NCI-H748 (cell line): ENCODE data around the gene LHPP.

Source experiments
- DNase-seq: peaks from one replicate; lab custom pipeline; 2025; ENCODE audit not compliant: unreplicated experiment; lab: John Stamatoyannopoulos, UW

Gene LHPP

GRCh38 chr10:124552691-124553276, 91.2 kb downstream of the LHPP start:
- DNase-seq, result peak; percentile 21

DNA sequence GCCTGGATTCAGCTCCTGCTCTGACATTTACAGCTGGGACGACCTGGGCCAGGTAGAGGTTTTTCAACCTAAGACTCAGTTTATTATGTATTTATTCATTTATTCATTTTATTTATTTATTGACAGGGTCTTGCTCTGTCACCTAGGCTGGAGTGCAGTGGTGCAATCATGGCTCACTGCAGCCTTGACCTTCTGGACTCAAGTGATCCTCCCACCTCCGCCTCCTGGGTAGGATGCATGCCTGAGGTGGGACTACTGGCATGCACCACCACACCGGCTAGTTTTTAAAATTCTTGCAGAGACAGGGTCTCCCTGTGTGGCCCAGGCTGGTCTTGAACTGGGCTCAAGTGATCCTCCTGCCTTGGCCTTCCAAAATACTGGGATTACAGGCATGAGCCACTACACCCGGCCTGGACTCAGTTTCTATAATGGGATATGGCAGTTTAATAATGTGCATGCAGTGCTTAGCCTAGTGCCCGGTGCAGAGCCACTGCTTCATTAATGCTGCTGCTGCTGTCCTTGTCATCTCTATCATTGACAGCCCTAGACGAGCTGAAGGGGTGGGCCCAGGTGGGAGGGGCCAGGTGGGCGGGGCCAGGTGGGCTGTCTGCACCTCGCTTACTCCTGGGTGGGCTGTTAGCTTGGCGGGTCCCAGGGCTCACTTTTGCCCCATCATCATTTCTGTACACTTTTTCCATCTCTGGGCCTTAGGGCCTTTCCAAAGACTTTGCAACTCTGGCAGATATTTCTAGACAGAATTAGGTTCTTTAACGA, 92.6 kb downstream of the LHPP start:
- no peak for DNase-seq

DNA sequence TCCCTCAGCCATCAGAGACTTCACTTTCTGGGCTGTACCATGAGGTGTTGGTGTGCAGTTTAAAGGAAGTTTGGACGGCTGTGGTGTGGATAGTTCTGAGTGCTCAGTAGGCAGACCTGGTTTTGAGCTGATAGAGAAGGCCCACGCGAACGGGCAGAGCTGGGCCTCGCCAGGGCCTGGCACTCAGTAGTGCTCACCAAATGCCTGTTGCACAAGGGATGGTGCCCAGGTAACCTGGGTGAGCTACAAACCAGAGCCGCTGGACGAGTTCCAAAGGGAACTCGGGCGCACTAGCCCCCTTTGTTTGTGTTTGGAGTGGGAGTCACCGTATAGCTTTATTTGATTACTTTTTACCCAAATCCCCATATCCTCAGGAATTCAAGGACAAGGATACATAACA, 95.5 kb downstream of the LHPP start:
- no peak for DNase-seq

GRCh38 chr10:124557648-124558338, 96.2 kb downstream of the LHPP start:
- DNase-seq, result no peak

DNA sequence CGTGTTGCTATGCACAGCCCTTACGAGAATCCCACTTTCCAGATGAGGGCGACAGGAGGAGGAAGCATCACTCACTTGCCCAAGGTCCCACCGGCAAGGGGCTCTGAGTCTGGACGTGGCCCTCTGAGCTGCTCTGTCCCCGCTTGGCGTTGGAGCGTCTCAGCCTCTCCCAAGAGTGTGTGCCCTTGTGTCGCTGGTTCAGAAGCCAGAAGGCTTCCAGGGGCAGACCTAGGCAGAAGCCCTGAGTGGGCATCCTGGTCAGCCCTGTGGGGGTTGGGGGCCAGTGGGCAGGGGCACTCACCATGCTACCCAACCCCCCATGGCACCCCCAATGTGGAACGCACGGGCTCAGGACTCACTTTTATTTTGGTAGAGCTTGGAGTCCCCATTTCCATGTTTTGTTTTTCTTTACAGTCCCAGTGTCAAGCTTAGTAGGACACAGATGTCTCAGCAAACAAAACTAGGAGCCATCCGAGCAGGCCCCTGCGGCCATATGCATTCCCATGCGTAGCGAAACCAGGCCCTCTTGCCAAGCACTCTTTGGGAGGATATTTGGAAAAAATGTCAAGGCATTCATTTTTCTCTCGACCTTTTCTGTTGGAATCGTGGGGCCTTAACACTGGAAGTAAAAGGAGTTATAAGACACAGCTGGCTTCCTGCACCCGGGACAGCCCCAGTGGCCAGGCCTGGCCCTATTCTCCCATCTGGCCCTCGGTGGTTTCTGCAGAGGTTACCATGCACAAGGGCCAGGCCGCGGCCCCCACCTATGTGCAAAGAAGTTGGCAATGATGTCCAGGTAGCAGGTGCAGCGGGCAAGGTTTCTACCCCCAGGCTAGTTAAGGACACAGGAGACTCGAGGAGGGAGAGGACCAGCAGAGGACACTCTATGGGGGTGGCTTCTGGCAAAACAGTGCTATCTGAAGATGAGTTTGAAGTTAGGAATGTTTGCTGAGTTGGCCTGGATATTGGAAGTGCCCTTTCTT, 97.0 kb downstream of the LHPP start:
- DNase-seq, result no peak

DNA sequence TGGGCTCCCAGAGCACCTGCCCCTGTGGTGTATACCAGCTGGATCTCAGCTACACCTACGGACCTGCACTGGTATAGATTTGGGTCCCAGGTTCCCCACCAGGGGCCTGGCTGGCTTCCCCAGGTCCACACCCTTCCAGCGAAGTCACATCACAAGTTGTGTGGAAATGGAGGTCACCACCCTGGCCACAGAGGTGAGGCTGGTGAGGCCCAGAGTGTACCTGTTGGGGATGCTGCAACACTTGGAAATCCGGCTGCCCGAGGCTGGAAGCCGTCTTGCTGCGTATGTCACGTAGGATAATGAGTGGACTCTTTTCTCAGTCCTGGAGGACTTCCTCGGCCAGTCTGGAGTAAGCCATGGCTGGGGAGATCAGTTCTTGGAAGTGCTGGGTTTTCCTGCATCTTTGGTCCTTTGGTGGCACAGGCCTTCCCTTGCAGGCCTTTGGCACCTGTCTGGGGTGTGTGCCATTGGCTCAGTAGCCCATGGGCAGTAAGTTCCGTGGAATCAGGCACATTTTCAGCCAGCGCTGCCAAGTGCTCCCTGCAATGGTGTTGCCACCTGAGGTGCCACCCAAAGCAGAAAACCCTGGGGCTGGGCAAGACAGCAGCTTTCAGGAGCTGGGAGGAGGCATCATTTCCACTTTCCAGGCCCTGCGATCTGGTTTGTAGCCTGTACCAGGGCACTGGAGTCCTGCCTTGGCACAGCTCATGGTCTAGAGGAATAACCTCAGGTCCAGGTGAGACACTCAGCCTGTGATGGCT, 97.9 kb downstream of the LHPP start:
- no peak for DNase-seq

- no peak for DNase-seq
Observed at GRCh38 chr10:124560377-124561105, 98.9 kb downstream of the LHPP start.

DNA sequence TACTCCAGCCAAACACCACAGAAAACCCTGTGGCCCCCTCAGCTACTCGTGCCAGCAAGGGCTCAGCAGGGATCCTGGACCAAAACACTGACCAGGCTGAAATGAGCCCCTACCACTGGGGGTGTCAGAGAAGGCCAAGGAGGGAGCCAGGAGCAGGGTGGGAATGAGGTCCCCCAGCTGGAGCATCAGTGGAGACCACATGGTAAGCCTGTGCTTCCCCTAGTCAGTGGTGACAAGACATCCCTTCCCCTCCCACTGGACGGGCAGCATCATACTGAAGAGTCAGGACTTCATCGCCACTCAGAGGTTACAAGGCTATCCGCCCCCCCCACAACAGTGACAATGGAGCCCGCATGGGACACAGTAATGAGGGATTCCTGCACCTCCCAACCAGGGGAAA, 99.6 kb downstream of the LHPP start:
- DNase-seq, result no peak

DNA sequence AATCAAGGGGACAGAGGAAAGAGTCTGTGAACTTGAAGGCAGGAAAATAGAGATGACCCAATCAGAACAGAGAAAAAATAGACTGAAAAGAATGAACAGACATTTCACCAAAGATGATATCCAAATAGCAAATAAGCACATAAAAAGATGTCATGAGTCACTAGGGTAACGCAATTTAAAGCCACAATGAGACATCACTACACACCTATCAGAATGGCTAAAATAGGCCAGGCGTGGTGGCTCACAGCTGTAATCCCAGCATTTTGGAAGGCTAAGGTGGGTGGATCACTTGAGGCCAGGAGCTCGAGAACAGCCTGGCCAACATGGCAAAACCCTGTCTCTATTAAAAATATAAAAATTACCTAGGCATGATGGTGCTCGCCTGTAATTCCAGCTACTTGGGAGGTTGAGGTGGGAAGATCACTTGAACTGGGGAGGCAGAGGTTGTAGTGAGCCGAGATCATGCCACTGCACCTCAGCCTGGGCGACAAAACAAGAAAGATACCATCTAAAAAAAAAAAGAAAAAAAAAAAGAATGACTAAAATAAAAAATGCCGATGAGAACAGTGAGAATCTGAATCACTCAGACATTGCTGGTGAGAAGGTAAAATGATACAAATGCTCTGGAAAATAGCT, 100.9 kb downstream of the LHPP start:
- DNase-seq, result no peak

DNA sequence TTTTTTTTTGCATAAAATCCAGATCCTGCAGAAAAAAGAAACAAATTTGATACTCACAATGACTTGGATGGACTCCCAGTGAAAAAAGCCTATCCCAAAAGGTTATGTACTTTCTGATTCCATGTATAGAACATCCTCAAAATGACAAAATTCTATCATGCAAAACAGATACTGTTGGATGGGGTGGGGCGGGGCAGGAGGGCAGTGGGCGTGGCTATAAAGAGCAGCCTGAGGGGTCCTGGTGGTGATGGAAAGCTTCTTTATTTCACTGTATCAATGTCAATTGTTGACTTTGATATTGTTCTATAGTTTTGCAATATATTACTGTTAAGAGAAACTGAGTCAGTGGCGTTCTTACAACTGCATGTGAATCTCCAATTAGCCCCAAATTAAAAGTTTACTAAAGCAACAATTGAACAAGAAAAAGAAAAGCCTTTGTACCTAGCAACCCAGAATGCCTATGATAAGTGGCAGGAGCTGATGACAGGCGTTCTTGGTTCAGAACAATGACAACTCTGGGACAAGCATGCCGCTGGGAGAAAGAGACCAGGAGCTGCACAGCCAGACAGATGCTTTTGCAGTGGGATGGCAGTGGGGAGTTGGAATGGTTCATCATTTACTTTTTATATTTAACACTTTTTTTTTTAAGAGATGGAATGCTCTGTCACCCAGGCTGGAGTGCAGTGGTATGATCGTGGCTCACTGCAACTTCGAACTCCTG, 101.9 kb downstream of the LHPP start:
- DNase-seq, result no peak

GRCh38 chr10:124564881-124565280, 103.3 kb downstream of the LHPP start:
- no peak for DNase-seq

DNA sequence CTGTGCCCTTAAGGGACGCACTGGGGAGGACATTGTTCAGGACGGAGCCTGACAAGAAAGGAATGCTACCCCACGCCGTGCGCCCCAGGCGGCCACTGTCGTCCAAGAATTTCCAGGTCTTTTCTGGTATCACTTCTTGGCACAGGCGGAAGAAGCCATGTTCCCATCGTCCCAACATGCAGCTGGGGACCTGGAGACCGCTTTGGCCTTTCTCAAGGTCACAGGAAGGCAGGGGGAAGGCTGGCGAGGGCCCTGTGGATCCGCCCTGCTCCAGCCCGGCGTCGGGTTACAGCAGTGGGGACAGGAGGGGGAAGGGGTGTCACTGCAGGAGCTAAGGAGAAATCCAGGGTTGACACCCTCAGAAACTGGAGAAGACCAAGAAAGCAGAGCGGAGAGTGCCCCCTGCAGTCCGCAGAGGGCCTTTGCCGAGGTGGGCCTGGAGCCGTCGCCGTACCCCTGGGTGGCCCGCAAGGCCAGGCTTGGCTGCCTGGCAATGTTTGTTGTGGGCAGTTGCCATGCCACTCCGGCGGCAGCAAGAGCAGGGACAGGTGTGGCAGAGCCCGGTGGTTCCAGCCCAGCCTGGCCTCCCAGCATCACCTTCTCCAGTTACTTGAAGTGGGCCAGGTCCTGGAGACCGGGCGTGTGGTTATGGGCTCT, 104.1 kb downstream of the LHPP start:
- peak; percentile 70 for DNase-seq

- no peak for DNase-seq
Observed at GRCh38 chr10:124566222-124566888, 104.7 kb downstream of the LHPP start.

DNA sequence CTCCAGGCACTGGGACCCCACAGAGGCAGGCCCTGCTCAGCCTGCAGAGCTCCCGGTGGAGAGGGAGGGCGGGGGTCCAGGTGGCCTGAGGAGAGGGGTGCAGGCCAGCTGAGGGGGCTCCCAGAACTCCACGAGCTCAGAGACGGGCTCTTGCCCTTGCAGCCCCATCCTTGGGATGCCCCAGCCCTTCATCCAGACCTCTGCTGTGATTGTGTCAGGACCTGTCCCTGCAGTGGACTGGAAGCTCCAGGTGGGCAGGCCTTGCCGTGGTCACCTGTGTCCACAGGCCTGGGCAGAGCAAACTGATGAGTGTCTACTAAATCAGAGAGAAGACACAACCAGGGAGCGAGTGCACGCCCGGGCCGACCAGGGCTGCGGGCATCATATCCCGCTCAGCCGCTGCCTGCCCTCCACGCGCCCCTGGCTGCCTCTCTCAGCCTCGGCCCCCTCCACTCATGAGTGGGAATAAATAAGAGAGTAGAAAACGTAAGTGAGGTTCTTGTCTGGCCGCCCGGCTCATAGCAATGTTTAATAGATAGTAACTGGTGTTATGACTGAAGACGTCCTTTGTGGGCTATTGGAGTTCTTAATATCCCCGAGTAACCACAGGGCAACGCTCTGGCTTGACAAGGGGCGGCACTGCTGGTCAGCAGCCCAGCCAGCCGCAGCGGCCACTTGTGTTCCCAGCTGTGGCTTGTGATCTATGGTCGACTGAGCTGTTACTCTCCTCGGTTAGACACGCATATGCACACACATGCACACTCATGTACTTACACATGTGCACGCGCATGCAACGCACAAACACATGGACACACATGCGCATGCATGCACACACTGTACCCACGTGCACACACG, 105.6 kb downstream of the LHPP start:
- DNase-seq, result no peak

DNA sequence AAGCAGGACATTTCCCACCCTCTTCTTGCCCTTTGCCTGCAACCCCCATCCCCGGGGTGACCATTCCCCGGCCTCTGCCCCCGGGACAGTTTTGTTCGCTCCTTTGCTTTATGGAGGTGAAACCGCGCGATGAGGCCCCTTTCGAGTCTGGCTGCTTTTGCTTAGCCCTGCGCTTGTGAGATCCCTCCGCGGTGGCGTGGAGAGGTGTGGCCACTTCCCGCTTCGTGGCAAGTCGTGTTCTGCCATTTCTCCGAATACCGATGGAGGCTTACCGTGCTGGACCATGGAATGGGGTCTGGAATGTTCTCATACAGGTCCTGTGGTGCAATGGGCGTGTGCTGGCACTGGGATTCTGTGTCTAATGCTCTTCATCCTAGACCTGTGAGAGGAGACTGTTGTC, 106.7 kb downstream of the LHPP start:
- DNase-seq, result no peak

- DNase-seq, result no peak
Observed at GRCh38 chr10:124568848-124569622, 107.4 kb downstream of the LHPP start.
